ENCODE measurements around the gene MPL. TPM values are rescaled to one million over a fixed set of nuclear protein-coding genes. Genes with fewer than 3 reads are reported as not detected.
A peak's percentile ranks its signal among the peaks of the same experiment; 100 is the strongest.

MPL gene
- total and polyA plus RNA-seq, 4 donors = 0.03 to 1.0 TPM; not detected in 2

- H3K27ac ChIP-seq (ENCODE audit: low read depth in 1 of 2, low read length in 2 of 2) = no peak overlapping the region
- TF ChIP-seq CTCF (IDR thresholded peaks at IDR 0.05; ENCODE audit: low read depth, low read length, missing input control) (no peak), SP1 (IDR thresholded peaks at IDR 0.05) (no peak), HNF4G (IDR thresholded peaks at IDR 0.05) (no peak), RXRA (IDR thresholded peaks at IDR 0.05) (no peak), TAF1 (conservative IDR thresholded peaks at IDR 0.05) (no peak)
- H3K9ac ChIP-seq (ENCODE audit: low read depth in 1 of 2, low read length in 2 of 2) = no peak overlapping the region
- H3K4me1 ChIP-seq (ENCODE audit: control insufficient read depth in 4 of 4, insufficient read depth in 4 of 4, low read length in 3 of 4) = peaks cover 5 to 25% (median 20%) of the 10 kb centered on the region in 4 donors
- no peak for DNase-seq (ENCODE audit: low spot score)
- no peaks in the 10 kb centered on the region for H3K9me3 ChIP-seq (ENCODE audit: control insufficient read depth in 4 of 4, low read length in 3 of 4)
- peaks cover 0 to 5% (median 0%) of the 10 kb centered on the region in 4 donors for H3K36me3 ChIP-seq (ENCODE audit: control insufficient read depth in 4 of 4, insufficient read depth in 3 of 4, low read depth in 1 of 4, low read length in 3 of 4)
- WGBS = 98% methylated on average over 5 of the region's 5 CpGs
- no peaks in the 10 kb centered on the region for H3K27me3 ChIP-seq (ENCODE audit: control insufficient read depth in 4 of 4, insufficient read depth in 4 of 4, low read length in 3 of 4)
- H3K4me3 ChIP-seq (ENCODE audit: low read depth in 1 of 3, low read length in 3 of 3) = no peak overlapping the region
Measured at GRCh38 chr1:43372172-43372571, 34.6 kb downstream of the MPL start.

- TF ChIP-seq RXRA (IDR thresholded peaks at IDR 0.05) = no peak
- TF ChIP-seq RAD21 (IDR thresholded peaks at IDR 0.05) = peak in 1 of 2 donors; percentile 22
- TF ChIP-seq HNF4A (conservative IDR thresholded peaks at IDR 0.05) = peak in 1 of 2 donors; percentile 4
- no peak for TF ChIP-seq HNF4G (IDR thresholded peaks at IDR 0.05)
- no peak for TF ChIP-seq CTCF (IDR thresholded peaks at IDR 0.05; ENCODE audit: low read depth, low read length, missing input control)
- no peak for TF ChIP-seq GABPA (IDR thresholded peaks at IDR 0.05 in 1 of 2, conservative IDR thresholded peaks at IDR 0.05 in 1 of 2)
- 53% methylated on average over 4 of the region's 4 CpGs for WGBS
- H3K36me3 ChIP-seq (ENCODE audit: control insufficient read depth in 4 of 4, insufficient read depth in 3 of 4, low read depth in 1 of 4, low read length in 3 of 4) = peaks cover 0 to 5% (median 0%) of the 10 kb centered on the region in 4 donors
- no peak overlapping the region for H3K9ac ChIP-seq (ENCODE audit: low read depth in 1 of 2, low read length in 2 of 2)
- no peaks in the 10 kb centered on the region for H3K27me3 ChIP-seq (ENCODE audit: control insufficient read depth in 4 of 4, insufficient read depth in 4 of 4, low read length in 3 of 4)
- H3K4me1 ChIP-seq (ENCODE audit: control insufficient read depth in 4 of 4, insufficient read depth in 4 of 4, low read length in 3 of 4) = peaks cover 5 to 19% (median 17%) of the 10 kb centered on the region in 4 donors
- no peaks in the 10 kb centered on the region for H3K9me3 ChIP-seq (ENCODE audit: control insufficient read depth in 4 of 4, low read length in 3 of 4)
- no peak for DNase-seq (ENCODE audit: low spot score)
- H3K27ac ChIP-seq (ENCODE audit: low read depth in 1 of 2, low read length in 2 of 2) = peak overlapping the region in 1 of 2 donors; percentile 32
- no peak overlapping the region for H3K4me3 ChIP-seq (ENCODE audit: low read depth in 1 of 3, low read length in 3 of 3)
Measured at GRCh38 chr1:43373066-43373940, 35.7 kb downstream of the MPL start.

- 84% methylated on average over 7 of the region's 7 CpGs for WGBS
- H3K36me3 ChIP-seq (ENCODE audit: control insufficient read depth in 4 of 4, insufficient read depth in 3 of 4, low read depth in 1 of 4, low read length in 3 of 4) = peaks cover 0 to 6% (median 4%) of the 10 kb centered on the region in 4 donors
- H3K4me1 ChIP-seq (ENCODE audit: control insufficient read depth in 4 of 4, insufficient read depth in 4 of 4, low read length in 3 of 4) = peaks cover 0 to 12% (median 10%) of the 10 kb centered on the region in 4 donors
- no peak overlapping the region for H3K27ac ChIP-seq (ENCODE audit: low read depth in 1 of 2, low read length in 2 of 2)
- no peak overlapping the region for H3K9ac ChIP-seq (ENCODE audit: low read depth in 1 of 2, low read length in 2 of 2)
- no peak overlapping the region for H3K4me3 ChIP-seq (ENCODE audit: low read depth in 1 of 3, low read length in 3 of 3)
- H3K27me3 ChIP-seq (ENCODE audit: control insufficient read depth in 4 of 4, insufficient read depth in 4 of 4, low read length in 3 of 4) = no peaks in the 10 kb centered on the region
- no peak for DNase-seq (ENCODE audit: low spot score)
- no peaks in the 10 kb centered on the region for H3K9me3 ChIP-seq (ENCODE audit: control insufficient read depth in 4 of 4, low read length in 3 of 4)
- no peak for TF ChIP-seq JUND (IDR thresholded peaks at IDR 0.05)
- TF ChIP-seq REST (IDR thresholded peaks at IDR 0.05) = no peak
- no peak for TF ChIP-seq SP1 (IDR thresholded peaks at IDR 0.05)
- TF ChIP-seq NR2F2 (IDR thresholded peaks at IDR 0.05) = no peak
- no peak for TF ChIP-seq CTCF (IDR thresholded peaks at IDR 0.05; ENCODE audit: low read depth, low read length, missing input control)
- TF ChIP-seq FOXA2 (IDR thresholded peaks at IDR 0.05) = no peak
- no peak for TF ChIP-seq RAD21 (IDR thresholded peaks at IDR 0.05)
- no peak for TF ChIP-seq YY1 (IDR thresholded peaks at IDR 0.05)
- no peak for TF ChIP-seq GABPA (IDR thresholded peaks at IDR 0.05 in 1 of 2, conservative IDR thresholded peaks at IDR 0.05 in 1 of 2)
- no peak for TF ChIP-seq ATF3 (IDR thresholded peaks at IDR 0.05)
- no peak for TF ChIP-seq HNF4A (conservative IDR thresholded peaks at IDR 0.05)
- no peak for TF ChIP-seq TAF1 (conservative IDR thresholded peaks at IDR 0.05)
Measured at GRCh38 chr1:43376723-43377235, 39.2 kb downstream of the MPL start.
